HL-60/S4 treated with phorbol 12-myristate 13-acetate at 8.2 ng/mL for 4 days and 3 days (cell line): Measurements from ENCODE around the gene CHD6.

Experiments
- in situ Hi-C: fragments of 300-500 bp; cut with MboI; formaldehyde crosslinking; loops from 2 replicates; pipeline ENCODE4 v1.15.0; 2022; ENCODE audit warnings: low sequenced_read_pairs

The CHD6 gene

DNA sequence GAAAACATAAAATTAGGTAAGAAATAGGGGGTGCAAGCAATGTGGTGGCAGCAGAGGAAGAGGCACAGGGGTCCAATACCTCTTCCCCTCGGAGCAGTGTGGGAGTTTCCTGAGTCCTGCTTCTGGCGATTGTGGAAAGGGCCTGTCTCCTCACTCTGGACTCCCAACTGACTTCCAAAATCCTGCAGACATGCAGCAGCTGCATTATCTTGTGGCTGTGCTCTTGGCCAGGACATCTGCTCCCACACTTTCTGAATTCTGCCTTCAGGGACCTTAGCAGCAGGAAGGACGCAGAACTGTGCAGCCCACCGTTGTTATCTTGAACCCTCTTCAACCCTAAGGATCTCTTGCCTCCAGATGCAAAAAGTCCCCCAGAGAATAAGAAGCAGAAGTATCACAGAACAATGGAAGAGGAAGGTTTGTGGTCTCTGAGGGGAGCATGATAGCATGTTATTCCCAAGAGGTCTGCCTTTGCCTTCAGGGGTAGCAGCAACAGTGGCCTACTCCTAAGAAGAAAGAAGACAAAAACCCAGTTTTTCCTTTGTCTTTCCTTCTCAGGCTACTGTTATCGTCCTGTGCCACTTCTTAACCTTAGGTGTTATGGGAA is 149.1 kb downstream of the CHD6 start:
- in situ Hi-C loops, result no loop called here

DNA sequence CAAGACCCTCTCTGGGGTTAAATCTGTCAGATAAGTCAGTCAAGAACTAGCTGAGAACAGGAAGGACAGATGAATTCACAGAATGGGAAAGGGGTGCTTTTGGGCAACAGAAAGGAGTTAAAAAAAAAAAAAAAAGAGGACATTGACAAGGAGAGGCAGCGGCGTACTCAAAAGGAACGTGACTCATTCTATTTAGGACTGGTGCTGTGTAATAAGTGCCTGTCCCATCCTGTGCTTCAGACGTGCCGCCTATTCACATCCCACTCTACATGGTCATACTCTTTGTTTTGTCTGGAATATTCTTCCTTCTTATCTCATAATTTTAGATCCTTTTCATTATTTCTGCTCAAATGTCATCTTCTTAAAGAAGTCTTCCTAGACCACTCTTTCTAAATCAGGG is 150.5 kb downstream of the CHD6 start:
- in situ Hi-C loops, result no loop called here

DNA sequence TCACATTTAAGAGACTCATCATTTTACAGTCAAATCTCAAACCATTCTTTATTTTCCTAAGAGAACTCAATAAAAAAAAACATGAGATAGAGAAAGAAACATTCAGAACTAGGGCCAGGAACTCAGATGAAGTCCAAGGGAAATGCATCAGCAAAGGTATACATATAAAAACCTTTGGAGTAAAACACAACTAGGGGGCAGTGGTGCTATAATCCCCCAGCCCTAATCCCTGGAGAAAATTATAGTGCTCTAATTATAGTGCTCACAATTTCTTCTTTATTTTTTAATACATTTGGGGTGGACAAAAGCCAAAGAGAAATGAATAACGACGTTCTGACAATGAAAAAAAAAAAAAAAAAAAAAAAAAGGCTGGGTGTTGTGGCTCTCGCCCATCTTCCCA is 151.0 kb downstream of the CHD6 start:
- in situ Hi-C loops, result no loop called here

GRCh38 chr20:41463567-41463966 is 154.6 kb downstream of the CHD6 start:
- in situ Hi-C loops, result no loop called here

GRCh38 chr20:41462372-41463161 is 155.6 kb downstream of the CHD6 start:
- in situ Hi-C loops, result no loop called here

GRCh38 chr20:41458761-41459160 is 159.4 kb downstream of the CHD6 start:
- in situ Hi-C loops, result no loop called here

DNA sequence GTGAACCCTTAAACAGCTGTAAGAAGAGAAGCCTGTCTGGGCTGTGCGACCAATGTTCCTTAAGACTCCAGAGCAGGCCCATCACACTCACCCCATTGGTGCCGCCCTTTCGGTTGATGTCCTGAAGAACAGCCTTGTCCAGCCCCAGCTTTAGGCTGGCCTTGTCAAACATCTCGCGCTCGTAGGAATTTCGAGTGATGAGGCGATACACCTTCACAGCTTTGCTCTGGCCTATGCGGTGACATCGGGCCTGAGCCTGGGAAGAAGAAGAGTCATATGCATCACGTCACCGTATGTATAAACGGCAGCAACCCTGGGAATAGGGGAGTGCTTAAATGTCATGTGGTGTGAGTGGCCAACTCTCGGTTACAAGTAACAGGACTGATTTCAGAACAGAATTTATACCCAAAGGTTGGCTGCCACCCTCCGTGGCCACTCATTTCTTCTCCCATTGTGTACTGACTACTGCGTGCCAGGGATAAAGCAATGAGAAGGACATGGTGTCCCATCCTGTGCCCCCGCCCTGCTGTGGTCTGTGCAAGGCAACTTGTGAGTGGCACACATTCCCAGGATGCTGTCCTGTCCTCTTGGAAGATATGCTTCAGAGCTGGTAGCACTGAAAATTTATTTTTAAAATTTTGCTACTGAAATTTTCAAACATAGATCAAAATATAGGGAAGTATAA is 160.9 kb downstream of the CHD6 start:
- in situ Hi-C loops, result no loop called here

- in situ Hi-C loops, result no loop called here
Measured at GRCh38 chr20:41456351-41456750, 161.8 kb downstream of the CHD6 start.

GRCh38 chr20:41454250-41454649 is 163.9 kb downstream of the CHD6 start:
- in situ Hi-C loops, result no loop called here

- in situ Hi-C loops, result no loop called here
Measured at GRCh38 chr20:41453010-41453950, 164.9 kb downstream of the CHD6 start.

DNA sequence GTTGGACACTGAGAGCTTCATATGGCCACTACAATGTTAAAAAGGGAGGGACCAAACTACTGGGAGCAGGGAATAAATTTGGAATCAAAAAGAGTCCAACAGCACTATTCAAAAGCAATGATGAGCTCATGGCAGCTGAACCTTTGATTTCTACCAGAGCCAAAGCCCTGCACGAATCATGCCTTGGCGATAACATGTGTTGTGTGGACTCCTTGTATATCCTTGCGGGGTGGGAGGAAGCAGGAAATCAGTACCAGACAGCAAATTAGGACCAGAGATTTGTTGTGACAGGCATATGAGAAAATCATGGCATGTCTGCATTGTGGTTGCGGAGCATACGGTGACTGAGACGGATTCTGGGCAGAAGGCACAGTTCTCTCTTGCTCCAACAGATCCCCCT is 166.0 kb downstream of the CHD6 start:
- in situ Hi-C loops, result no loop called here

DNA sequence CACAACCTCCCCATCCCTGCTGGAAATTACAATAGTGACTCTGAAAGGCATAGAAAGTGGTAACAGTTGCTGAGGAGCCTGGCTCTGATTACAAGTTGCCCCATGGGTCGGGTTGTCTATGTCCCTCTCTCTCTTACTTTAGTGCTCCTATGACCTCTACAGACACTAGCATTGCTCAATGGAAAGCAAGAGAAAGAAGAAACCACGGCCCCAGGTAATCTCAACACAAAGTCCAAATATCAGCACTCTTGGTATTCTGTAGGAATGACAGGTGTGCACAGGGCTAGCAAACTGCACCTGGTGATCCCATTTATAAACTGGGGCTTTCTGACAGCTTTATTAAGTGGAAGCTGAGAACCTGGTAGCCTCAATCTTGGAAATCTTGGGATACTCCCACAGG is 171.2 kb downstream of the CHD6 start:
- in situ Hi-C loops, result no loop called here

DNA sequence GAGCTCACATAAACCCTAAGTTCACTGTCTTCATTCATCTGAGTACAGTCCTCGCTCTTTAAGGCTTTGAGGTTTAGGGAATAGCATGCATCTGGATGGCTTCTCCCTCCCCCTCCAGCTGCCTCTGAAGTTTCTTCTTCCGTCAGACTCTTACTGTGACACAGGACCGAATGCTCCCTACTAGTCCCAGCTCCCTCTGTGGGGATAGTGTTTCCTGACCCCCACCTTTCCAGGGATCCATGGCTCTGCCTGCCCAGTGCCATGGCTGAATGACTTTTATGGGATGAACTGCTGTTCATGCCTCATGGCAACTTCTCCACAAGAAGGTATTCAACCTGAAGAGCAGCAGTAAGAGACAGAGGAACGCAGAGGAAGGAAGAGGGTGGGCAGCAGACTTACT is 171.7 kb downstream of the CHD6 start:
- in situ Hi-C loops, result no loop called here

- in situ Hi-C loops, result no loop called here
Measured at GRCh38 chr20:41444821-41445220, 173.4 kb downstream of the CHD6 start.

DNA sequence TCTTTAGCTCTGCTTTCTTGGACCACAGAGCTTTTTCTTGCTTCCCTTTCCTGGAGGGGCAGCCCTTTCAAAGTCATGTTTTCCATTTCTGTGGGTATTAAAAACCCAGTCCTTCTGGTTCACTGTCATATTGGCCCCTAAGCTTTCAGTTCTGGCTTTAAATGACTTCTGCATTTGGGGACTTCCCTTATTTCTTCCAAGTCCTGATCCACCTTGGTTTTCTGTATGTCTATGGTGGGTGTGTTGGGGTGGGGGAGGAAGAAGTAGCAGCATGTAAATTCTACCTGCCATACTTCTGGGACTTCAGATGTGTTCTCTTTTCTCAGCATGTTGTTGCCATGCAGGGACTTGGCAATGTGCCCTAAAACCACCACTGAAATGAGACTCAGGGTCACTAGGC is 174.5 kb downstream of the CHD6 start:
- in situ Hi-C loops, result no loop called here

GRCh38 chr20:41440882-41441281 is 177.3 kb downstream of the CHD6 start:
- in situ Hi-C loops, result no loop called here

GRCh38 chr20:41437836-41438235 is 180.3 kb downstream of the CHD6 start:
- in situ Hi-C loops, result no loop called here

GRCh38 chr20:41436679-41437078 is 181.5 kb downstream of the CHD6 start:
- in situ Hi-C loops, result no loop called here

DNA sequence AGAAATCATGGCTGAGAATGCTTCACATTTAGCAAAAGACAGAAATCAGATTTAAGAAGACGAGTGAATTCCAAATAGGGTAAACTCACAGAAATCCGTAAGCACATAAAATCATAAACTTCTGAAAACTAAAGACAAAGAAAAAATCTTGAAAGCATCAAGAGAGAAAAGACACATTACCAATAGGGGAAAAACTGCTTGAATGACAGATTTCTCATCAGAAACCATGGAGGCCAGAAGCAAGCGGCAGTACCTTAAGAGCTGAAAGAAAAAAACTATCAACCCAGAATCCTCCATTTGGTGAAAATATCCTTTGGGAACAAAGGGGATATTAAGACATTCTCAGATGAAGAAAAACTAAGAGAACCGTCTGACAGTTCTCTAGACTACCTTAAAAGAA is 185.0 kb downstream of the CHD6 start:
- in situ Hi-C loops, result no loop called here

- in situ Hi-C loops, result no loop called here
Measured at GRCh38 chr20:41432746-41433145, 185.4 kb downstream of the CHD6 start.

- in situ Hi-C loops, result no loop called here
Measured at GRCh38 chr20:41428285-41428684, 189.9 kb downstream of the CHD6 start.
